HG03097 (cell line): ENCODE results near the gene COPG1.

ENCODE experiments used
- ATAC-seq: cut with Tn5 transposase; IDR thresholded peaks from one replicate; pipeline ENCODE4 v1.9.1; 2021; ENCODE audit not compliant: unreplicated experiment, low FRiP score

COPG1 gene

DNA sequence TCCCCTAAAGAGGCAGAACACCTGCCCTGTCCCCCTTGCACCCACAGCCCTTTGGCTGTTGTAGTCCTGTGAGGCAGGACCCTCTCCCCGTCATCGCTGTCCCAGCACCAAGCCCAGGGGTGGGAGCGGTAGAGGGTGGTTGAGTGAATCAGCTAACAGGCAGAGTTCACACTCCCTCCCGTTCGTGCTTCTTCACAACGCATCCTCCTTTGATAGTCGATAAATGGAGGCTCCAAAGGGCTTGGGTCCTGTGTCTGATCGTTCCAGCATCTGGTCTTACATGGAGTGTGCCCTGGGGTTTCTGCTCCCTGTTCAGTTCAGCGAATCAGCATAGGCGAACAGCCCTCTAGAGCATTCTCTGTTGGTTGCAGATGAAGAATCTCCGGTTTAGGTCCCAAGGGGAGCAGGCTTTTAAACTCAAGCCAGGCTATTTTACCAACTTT lies 28.4 kb downstream of the COPG1 start:
- no peak for ATAC-seq

- ATAC-seq = peak; percentile 35
Measured at GRCh38 chr3:129278439-129278965, 29.1 kb downstream of the COPG1 start, which contains the start of gene HMCES. Gene HMCES, plus strand, starts transcription at chr3:129278870. Its CDS starts 863 bp downstream, at chr3:129279733.

- peak; percentile 4 for ATAC-seq
Measured at GRCh38 chr3:129278966-129279906, 29.8 kb downstream of the COPG1 start.

DNA sequence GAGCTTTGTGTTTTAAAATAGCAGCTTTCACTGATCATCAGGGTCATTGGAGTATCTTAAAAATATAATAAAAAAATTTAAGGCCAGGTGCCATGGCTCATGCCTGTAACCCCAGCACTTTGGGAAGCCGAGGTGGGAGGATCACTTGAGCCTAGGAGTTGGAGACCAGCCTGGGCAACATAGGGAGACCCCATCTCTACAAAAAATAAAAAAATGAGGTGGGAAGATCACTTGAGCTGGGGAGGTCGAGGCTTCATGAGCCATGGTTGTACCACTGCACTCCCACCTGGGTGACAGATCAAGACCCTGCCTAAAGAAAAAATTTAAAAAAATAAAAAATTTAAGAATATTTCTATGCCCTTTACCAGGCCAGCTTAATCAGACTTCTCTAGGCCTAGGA lies 30.8 kb downstream of the COPG1 start:
- ATAC-seq = no peak

DNA sequence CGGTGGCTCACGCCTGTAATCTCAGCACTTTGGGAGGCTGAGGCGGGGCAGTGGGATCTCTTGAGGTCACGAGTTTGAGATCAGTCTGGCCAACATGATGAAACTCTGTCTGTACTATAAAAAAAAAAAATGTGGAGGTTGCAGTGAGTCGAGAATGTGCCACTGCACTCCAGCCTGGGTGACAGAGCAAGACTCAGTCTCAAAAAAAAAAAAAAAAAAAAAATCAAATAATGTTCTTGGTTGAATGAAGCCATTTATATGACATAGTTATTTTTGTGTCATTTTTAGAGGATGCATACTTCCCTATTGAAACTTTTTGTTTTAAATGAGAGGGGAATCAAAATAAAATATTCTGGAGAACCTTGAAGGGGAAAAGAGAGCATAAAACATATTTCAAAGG lies 32.3 kb downstream of the COPG1 start:
- no peak for ATAC-seq

- ATAC-seq = peak; percentile 60
Measured at GRCh38 chr3:129282727-129283327, 33.4 kb downstream of the COPG1 start.

DNA sequence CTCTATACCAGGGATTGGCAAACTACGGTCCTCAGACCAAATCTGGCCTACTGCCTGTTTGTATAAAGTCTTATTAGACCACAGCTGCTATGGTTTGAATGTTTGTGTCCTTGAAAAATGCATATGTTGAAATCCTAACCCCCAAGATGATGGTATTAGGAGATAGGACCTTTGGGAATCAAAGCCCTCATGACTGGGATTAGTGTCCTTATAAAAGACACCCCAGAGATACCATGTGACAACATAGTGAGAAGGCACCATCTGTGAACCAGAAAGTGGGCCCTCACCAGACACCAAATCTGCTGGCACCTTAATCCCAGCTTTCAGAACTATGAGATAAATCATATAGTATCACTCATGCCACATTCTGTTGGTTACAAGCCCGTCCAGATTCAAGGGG lies 36.7 kb downstream of the COPG1 start:
- no peak for ATAC-seq

DNA sequence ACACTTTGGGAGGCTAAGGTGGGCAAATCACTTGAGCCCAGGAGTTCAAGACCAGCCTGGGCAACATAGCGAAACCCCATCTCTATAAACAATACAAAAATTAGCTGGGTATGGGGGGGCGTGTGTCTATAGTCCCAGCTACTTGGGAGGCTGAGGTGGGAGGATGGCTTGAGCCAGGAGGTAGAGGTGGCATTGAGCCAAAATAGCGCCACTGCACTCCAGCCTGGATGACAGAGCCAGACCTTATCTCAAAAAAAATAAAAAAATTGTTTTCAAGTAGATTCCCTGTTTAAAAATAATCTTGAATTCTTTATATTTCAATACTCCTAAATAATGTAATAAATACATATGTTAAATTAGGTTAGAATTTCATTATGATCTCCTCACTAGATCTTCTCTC lies 39.0 kb downstream of the COPG1 start:
- ATAC-seq = no peak

GRCh38 chr3:129289201-129289921 lies 40.0 kb downstream of the COPG1 start:
- ATAC-seq = no peak

- no peak for ATAC-seq
Measured at GRCh38 chr3:129291236-129291886, 42.0 kb downstream of the COPG1 start.

DNA sequence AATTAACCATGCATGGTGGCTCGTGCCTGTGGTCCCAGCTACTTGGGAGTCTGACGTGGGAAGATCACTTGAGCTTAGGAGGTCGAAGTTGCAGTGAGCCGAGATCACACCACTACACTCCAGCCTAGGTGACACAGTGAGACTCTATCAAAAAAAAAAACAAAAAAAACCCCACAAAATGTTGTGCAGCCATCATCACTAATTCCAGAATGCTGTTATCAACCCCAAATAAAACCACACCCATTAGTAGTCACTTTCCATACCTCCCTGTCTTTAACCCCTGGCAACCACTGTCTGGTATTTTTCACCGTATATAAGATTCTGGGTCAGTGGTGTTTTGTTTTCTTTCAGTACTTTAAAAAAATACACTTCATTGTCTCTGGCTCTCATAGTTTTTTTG lies 45.9 kb downstream of the COPG1 start:
- no peak for ATAC-seq

GRCh38 chr3:129304146-129304961 lies 54.9 kb downstream of the COPG1 start:
- no peak for ATAC-seq

GRCh38 chr3:129304962-129305222 lies 55.5 kb downstream of the COPG1 start:
- ATAC-seq = no peak

- no peak for ATAC-seq
Measured at GRCh38 chr3:129305592-129306091, 56.2 kb downstream of the COPG1 start.

DNA sequence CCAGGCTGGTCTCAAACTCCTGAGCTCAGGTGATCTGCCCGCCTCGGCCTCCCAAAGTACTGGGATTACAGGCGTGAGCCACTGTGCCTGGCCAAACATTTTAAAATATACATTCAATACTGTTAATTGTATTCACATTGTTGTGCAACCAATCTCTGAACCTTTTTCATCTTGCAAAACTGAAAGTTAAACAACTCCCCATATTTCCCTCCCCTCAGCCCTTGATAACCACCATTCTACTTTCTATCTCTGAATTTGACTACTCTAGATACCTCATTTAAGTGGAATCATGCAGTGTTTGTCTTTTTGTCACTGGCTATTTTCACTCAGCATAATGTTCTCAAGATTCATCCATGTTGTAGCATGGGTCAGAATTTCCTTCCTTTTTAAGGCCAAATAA lies 59.2 kb downstream of the COPG1 start:
- ATAC-seq = no peak

DNA sequence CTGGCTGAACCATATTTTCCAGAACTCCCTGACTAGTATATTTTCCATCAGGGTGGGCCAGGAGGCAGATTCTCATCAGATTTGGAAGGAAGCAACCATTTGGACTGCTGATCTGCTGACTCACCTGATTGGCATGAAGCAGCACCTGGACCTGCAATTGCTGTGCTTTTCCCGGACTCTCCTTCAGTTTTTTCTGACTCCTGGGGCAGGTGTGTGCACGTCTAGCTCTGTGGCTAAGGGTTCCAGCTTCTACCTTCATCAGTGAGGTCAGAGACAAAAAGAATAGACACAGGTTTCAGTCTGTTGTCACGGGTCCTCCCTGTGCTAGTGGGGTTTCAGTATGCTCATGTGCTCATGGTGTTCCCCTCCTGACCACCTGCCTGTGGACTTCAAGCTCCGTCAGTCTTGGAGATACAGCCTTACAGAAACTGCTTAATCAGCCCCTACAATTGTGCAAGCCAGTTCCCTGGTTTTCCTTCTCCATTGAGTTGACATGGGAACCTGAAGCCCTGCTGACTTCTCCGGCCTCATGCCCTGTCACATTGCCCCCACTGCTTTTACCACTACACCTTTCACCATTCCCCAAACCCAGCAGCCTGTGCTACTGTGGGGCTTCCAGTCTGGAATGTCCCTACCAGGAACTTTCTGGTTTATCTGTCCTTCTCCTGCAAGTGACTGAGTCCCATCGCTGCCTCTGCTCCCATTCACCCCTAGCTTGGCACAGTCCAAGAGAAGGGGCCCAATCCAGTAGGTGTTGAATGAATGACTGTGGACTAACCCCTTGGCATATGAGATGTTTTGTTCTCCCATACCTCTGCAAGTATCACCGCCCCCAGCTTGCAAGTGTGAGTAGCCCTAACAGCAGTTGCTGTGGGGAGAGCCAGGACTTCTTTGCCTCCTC lies 61.0 kb downstream of the COPG1 start:
- no peak for ATAC-seq

GRCh38 chr3:129311054-129311902 lies 61.9 kb downstream of the COPG1 start:
- no peak for ATAC-seq
